ENCODE measurements around the gene TUBA1B. TPM values are rescaled to one million over a fixed set of nuclear protein-coding genes. Genes with fewer than 3 reads are reported as not detected.

The TUBA1B gene
- total RNA-seq, 6 donors from 2014 or later, result 87.0 to 764 (median 397) TPM

DNA sequence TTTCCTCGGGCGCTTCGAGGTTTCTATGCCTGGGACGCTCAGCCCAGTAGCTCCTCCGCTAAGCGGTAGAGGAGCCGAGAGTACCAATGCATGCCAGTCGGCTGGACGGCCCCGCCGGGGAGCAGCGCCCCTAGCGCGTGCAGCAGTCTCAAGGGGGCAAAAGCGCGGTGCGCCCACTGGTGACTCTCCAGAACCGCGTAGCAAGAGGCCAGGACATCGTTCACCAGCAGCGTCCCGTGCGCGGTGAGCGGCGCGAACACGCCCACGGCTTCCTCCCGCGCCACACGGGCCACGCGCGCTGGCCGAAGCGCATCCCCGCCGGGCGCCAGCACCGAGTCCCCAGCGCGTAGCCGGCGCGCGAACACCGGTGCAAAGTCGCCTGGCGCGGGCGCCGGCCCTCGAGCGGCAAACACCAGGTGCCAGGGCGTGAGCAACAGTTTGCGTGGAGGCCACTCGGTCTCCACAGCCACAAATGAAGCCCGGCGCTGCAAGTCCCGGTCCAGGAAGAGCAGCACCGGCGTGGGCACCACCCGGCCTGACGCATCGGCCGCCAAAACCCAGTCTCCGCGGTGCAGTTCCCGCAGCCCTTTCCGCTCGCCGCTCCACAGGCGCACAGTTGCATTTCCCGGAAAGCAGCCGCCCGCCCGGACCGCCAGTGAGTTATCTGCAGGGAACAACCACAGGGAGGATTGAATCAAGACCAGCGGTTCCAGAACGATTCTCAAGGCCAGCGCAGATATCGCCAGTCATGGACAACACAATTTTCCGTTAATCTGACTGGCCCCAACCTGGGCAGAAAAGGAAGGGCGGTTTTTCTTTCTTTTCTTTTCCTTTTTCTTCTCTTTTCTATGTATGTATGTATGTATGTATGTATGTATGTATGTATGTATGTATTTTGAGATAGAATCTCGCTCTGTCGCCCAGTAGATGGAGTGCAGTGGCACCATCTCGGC, 41.1 kb downstream of the TUBA1B start:
- Histone ChIP-seq H3K36me3 (no peaks in the 10 kb centered on the region), H3K4me3 (peak overlapping the region in 3 of 4 donors; percentile 33 to 51 (median 45)), H3K9me3 (no peaks in the 10 kb centered on the region), H3K27ac (peak overlapping the region in 2 of 4 donors; percentile 17 to 68), H3K4me1 (peaks cover 66 to 77% (median 70%) of the 10 kb centered on the region in 4 donors), H3K27me3 (peaks cover 0 to 53% (median 27%) of the 10 kb centered on the region in 4 donors)
- peak in 1 of 2 donors; percentile 48 for ATAC-seq (ENCODE audit: low FRiP score in 2 of 2)
- 4 to 5% methylated on average over 38 to 59 of the region's 88 CpGs for WGBS, 2 donors
- TF ChIP-seq, protein P1, sequence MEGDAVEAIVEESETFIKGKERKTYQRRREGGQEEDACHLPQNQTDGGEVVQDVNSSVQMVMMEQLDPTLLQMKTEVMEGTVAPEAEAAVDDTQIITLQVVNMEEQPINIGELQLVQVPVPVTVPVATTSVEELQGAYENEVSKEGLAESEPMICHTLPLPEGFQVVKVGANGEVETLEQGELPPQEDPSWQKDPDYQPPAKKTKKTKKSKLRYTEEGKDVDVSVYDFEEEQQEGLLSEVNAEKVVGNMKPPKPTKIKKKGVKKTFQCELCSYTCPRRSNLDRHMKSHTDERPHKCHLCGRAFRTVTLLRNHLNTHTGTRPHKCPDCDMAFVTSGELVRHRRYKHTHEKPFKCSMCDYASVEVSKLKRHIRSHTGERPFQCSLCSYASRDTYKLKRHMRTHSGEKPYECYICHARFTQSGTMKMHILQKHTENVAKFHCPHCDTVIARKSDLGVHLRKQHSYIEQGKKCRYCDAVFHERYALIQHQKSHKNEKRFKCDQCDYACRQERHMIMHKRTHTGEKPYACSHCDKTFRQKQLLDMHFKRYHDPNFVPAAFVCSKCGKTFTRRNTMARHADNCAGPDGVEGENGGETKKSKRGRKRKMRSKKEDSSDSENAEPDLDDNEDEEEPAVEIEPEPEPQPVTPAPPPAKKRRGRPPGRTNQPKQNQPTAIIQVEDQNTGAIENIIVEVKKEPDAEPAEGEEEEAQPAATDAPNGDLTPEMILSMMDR (IDR thresholded peaks at IDR 0.05), result peak in 2 of 6 experiments; percentile 18 to 38
- peak in 1 of 2 donors; percentile 70 for TF ChIP-seq POLR2AphosphoS5 (IDR thresholded peaks at IDR 0.05)
- TF ChIP-seq EP300 (IDR thresholded peaks at IDR 0.05), result no peak
- peak in 1 of 2 donors; percentile 89 for DNase-seq

DNA sequence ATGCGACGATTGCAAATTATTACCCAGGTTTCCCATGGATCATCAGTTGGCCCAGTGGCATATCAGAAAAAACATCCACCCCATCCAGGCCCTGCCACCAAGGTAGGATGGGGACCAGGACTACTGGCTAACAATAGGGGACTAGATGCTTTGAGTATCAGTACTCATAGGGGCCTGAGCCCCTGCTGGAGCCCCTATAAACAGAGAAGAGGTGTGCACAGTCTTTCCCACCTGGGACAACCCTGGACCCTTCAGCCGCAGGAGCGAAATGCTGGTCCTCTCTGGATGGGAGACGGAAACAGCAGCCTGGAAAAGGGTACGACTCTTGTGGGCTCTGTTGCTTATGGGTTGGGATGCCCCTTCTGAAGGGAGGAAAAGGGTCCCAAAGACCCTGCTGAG, 42.3 kb downstream of the TUBA1B start:
- Histone ChIP-seq H3K4me1 (peaks cover 55 to 65% (median 60%) of the 10 kb centered on the region in 4 donors), H3K27ac (no peak overlapping the region), H3K9me3 (no peaks in the 10 kb centered on the region), H3K27me3 (peaks cover 0 to 44% (median 21%) of the 10 kb centered on the region in 4 donors), H3K4me3 (no peak overlapping the region), H3K36me3 (no peaks in the 10 kb centered on the region)
- 67 to 72% methylated on average over 6 of the region's 6 CpGs for WGBS, 2 donors
- DNase-seq, result no peak
- TF ChIP-seq EP300 (IDR thresholded peaks at IDR 0.05), result no peak
- ATAC-seq (ENCODE audit: low FRiP score in 2 of 2), result no peak

DNA sequence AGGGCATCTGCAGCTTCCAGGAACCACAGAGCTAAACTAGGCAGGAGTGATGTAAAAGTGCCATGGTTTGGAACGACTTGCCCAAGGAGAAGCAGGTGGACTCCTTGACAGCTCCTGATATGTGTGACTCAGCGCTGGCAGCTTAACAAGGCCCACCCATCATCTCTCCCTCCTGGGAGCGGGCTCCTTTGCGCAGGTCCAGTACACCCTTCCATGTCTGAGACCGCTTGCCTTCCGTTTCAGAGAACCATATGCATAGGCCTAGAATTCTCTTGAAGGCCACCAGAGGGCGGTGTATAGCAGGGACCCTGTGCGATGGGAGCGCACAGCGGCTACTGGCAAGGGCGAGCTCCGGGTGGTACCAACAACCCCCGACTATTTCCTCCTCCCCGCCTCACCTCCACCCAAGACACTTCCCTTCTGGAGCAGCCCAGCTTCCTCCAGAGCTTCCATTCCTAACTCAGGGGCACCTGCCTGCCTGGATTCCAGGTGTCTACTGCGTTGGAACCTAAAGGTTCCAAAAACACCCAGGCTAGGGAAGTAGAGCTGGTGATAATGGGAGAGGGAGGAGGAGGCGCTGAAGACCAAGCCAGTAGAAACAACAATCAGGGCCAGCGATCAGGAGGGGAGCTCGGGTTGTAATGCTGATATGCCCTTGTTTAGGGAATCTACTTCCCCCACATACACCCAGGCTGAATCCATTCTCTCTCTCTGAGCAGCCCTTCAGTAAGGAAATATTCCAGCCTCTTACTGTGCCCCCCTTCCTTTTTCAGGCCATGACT, 42.9 kb downstream of the TUBA1B start:
- Histone ChIP-seq H3K36me3 (no peaks in the 10 kb centered on the region), H3K27me3 (peaks cover 0 to 39% (median 18%) of the 10 kb centered on the region in 4 donors), H3K4me3 (no peak overlapping the region), H3K4me1 (peaks cover 49 to 59% (median 55%) of the 10 kb centered on the region in 4 donors), H3K9me3 (no peaks in the 10 kb centered on the region), H3K27ac (peak overlapping the region in 1 of 4 donors; percentile 10)
- 2 to 3% methylated on average over 16 to 18 of the region's 18 CpGs for whole genome bisulfite sequencing, 2 donors
- DNase-seq, result peak in 1 of 2 donors; percentile 89
- ATAC-seq (ENCODE audit: low FRiP score in 2 of 2), result peak; percentile 94
- no peak for TF ChIP-seq EP300 (IDR thresholded peaks at IDR 0.05)
- TF ChIP-seq, protein P1 (IDR thresholded peaks at IDR 0.05), result peak; percentile 83 to 91 (median 87)

DNA sequence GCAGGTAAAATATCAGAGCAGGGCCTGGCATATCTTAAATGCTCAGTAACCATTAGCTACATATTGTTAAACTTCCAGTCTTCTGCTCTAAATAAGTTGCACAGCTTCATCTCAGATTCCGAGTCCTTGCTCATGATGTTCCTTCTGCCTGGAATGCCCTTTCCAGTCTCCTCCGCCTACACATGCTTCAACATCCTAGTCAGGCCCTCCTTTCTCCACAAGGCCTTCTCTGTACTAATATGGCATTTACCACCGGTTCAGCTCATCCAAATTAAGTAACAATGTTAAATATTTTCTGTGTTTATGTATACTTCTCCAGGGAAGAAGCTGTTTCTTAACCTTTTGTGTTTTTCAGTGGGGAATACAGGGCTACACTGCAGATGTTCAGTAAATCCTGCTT, 45.1 kb downstream of the TUBA1B start:
- no peaks in the 10 kb centered on the region for H3K36me3 ChIP-seq
- TF ChIP-seq POLR2A (IDR thresholded peaks at IDR 0.05) (no peak), POLR2AphosphoS5 (IDR thresholded peaks at IDR 0.05) (no peak), EP300 (IDR thresholded peaks at IDR 0.05) (no peak)
- TF ChIP-seq, protein P1 (IDR thresholded peaks at IDR 0.05), result no peak
- peaks cover 0 to 19% (median 7%) of the 10 kb centered on the region in 4 donors for H3K27me3 ChIP-seq
- no peaks in the 10 kb centered on the region for H3K9me3 ChIP-seq
- peaks cover 28 to 37% (median 33%) of the 10 kb centered on the region in 4 donors for H3K4me1 ChIP-seq
- ATAC-seq (ENCODE audit: low FRiP score in 2 of 2) (no peak), DNase-seq (no peak)
- WGBS, 2 donors, result 79 to 81% methylated on average over 3 of the region's 3 CpGs
- H3K4me3 ChIP-seq, result no peak overlapping the region
- no peak overlapping the region for H3K27ac ChIP-seq

DNA sequence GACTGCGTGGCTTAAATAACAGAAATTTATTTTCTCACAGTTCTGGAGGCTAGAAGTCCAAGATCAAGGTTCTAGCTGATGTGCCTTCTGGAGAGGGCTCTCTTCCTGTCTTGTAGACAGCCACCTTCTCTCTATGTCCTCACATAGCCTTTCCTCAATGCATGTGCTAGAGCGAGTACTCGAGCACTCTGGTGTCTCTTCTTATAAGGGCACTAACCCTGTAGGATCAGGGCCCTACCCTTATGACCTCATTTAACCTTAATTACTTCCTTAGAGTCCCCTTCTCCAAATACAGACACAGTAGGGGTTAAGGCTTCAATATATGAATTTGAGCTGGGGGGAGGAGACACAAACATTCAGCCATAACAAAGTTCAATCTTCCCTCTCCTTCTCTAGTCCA, 46.8 kb downstream of the TUBA1B start:
- H3K36me3 ChIP-seq, result no peaks in the 10 kb centered on the region
- ATAC-seq (ENCODE audit: low FRiP score in 2 of 2) (no peak), DNase-seq (no peak)
- no peak overlapping the region for H3K27ac ChIP-seq
- H3K4me3 ChIP-seq, result no peak overlapping the region
- H3K4me1 ChIP-seq, result peaks cover 12 to 20% (median 16%) of the 10 kb centered on the region in 4 donors
- peaks cover 0 to 6% (median 1%) of the 10 kb centered on the region in 4 donors for H3K27me3 ChIP-seq
- no peaks in the 10 kb centered on the region for H3K9me3 ChIP-seq
- 100% methylated on average over 3 of the region's 3 CpGs for WGBS, 2 donors
- no peak for TF ChIP-seq EP300 (IDR thresholded peaks at IDR 0.05)
- no peak for TF ChIP-seq POLR2A (IDR thresholded peaks at IDR 0.05)
- TF ChIP-seq, protein P1 (IDR thresholded peaks at IDR 0.05), result no peak
- TF ChIP-seq POLR2AphosphoS5 (IDR thresholded peaks at IDR 0.05), result no peak

Data from upper lobe of left lung (tissue), 6 donors.